SKM-1 (cell line): ENCODE data around the gene MICU1.
A peak's percentile ranks its signal among the peaks of the same experiment; 100 is the strongest.

Source experiments
- DNase-seq: peaks from one replicate; lab custom pipeline; 2025; ENCODE audit not compliant: unreplicated experiment; lab: John Stamatoyannopoulos, UW

Gene MICU1

GRCh38 chr10:72637398-72637857 is 11.5 kb upstream of the MICU1 start:
- DNase-seq: peak; percentile 98

- DNase-seq: no peak
Measured at GRCh38 chr10:72630144-72630543, 4.3 kb upstream of the MICU1 start.

GRCh38 chr10:72626444-72626754 is 520 bp upstream of the MICU1 start:
- DNase-seq: no peak

GRCh38 chr10:72625276-72625607 is 637 bp downstream of the MICU1 start:
- DNase-seq: no peak

- DNase-seq: no peak
Measured at GRCh38 chr10:72622271-72622670, 3.6 kb downstream of the MICU1 start.

GRCh38 chr10:72616716-72617115 is 9.2 kb downstream of the MICU1 start:
- no peak for DNase-seq

GRCh38 chr10:72615970-72616369 is 9.9 kb downstream of the MICU1 start:
- DNase-seq: no peak

GRCh38 chr10:72612203-72612826 is 13.6 kb downstream of the MICU1 start:
- DNase-seq: no peak

GRCh38 chr10:72611783-72612182 is 14.1 kb downstream of the MICU1 start:
- no peak for DNase-seq

GRCh38 chr10:72610466-72610865 is 15.4 kb downstream of the MICU1 start:
- no peak for DNase-seq

GRCh38 chr10:72605122-72605521 is 20.8 kb downstream of the MICU1 start:
- DNase-seq: no peak

GRCh38 chr10:72601144-72601543 is 24.7 kb downstream of the MICU1 start:
- DNase-seq: no peak

- DNase-seq: no peak
Measured at GRCh38 chr10:72598769-72599701, 26.8 kb downstream of the MICU1 start.

GRCh38 chr10:72597897-72598296 is 28.0 kb downstream of the MICU1 start:
- DNase-seq: no peak

- DNase-seq: no peak
Measured at GRCh38 chr10:72595436-72595835, 30.4 kb downstream of the MICU1 start.

GRCh38 chr10:72593963-72594362 is 31.9 kb downstream of the MICU1 start:
- peak; percentile 77 for DNase-seq

GRCh38 chr10:72588266-72588665 is 37.6 kb downstream of the MICU1 start:
- DNase-seq: no peak

- DNase-seq: no peak
Measured at GRCh38 chr10:72587568-72587967, 38.3 kb downstream of the MICU1 start.

- no peak for DNase-seq
Measured at GRCh38 chr10:72574636-72575035, 51.2 kb downstream of the MICU1 start.

GRCh38 chr10:72573079-72573478 is 52.8 kb downstream of the MICU1 start:
- no peak for DNase-seq

- no peak for DNase-seq
Measured at GRCh38 chr10:72567889-72568640, 57.8 kb downstream of the MICU1 start.

GRCh38 chr10:72567421-72567820 is 58.5 kb downstream of the MICU1 start:
- no peak for DNase-seq
